ENCODE data around the gene PGF. TPM values are rescaled to one million over a fixed set of nuclear protein-coding genes. Genes with fewer than 3 reads are reported as not detected.

Gene PGF
- total RNA-seq, 2 donors from 2014 or later = 1.3 to 2.9 TPM

- no peak for ATAC-seq
- intact Hi-C loops (cut with DNase I, micrococcal nuclease) = no loop called here
These were observed 63.5 kb downstream of the PGF start for GRCh38 chr14:74891870-74892269.

More at GRCh38 chr14:74891870-74892269, 63.5 kb downstream of the PGF start:
- no peak for DNase-seq

Other genes starting within 250 kb of the PGF start
- 10 to 100 TPM; 49.6 to 50.5 TPM for gene AREL1, start 242.5 kb downstream of the PGF start, total RNA-seq
- 10 to 100 TPM; 32.9 to 34.3 TPM for gene FCF1, start 242.5 kb downstream of the PGF start, total RNA-seq
- gene YLPM1, start 192.3 kb downstream of the PGF start, total RNA-seq = 10 to 100 TPM; 36.9 to 42.7 TPM
- not detected for gene PROX2, start 79.5 kb downstream of the PGF start, total RNA-seq
- gene DLST, start 73.7 kb downstream of the PGF start, total RNA-seq = 100 to 1,000 TPM; 139 to 142 TPM
- gene RPS6KL1, start 32.3 kb downstream of the PGF start, total RNA-seq = 10 to 100 TPM in 1 of 2 donors, 1 to 10 TPM in 1; 9.7 to 13.3 TPM
- gene EIF2B2, start 47.3 kb upstream of the PGF start, total RNA-seq = 10 to 100 TPM; 36.5 to 48.1 TPM
- gene MLH3, start 95.9 kb upstream of the PGF start, total RNA-seq = 10 to 100 TPM; 19.6 to 27.0 TPM
- gene ACYP1, start 108.4 kb upstream of the PGF start, total RNA-seq = 10 to 100 TPM; 14.8 to 20.3 TPM
- gene ZC2HC1C, start 114.0 kb upstream of the PGF start, total RNA-seq = 1 to 10 TPM; 3.9 to 4.8 TPM
- 10 to 100 TPM; 44.8 to 47.6 TPM for gene NEK9, start 171.5 kb upstream of the PGF start, total RNA-seq
- 100 to 1,000 TPM; 333 to 360 TPM for gene TMED10, start 221.0 kb upstream of the PGF start, total RNA-seq

Measured in left colon (tissue), 2 donors.